SU-DHL-6 (cell line): Measurements from ENCODE around the gene OR52E4.

Experiments
- EZH2phosphoT487 ChIP-seq: fragments of 200-600 bp; sonication (generic), shearing (Covaris generic); conservative IDR thresholded peaks from 2 replicates; pipeline ENCODE4 v1.6.1; 2018; ENCODE audit warnings: mild to moderate bottlenecking, antibody characterized with exemption, low read length, moderate library complexity, mixed read lengths
- TF ChIP-seq, protein P1 (sequence below): fragments of 200-600 bp; sonication (generic); IDR thresholded peaks from one replicate; pipeline ENCODE4 v1.5.1; 2017; ENCODE audit warnings: antibody characterized with exemption, mild to moderate bottlenecking, low read length, moderate library complexity; ENCODE audit not compliant: insufficient read depth, poor library complexity, severe bottlenecking

DNA sequence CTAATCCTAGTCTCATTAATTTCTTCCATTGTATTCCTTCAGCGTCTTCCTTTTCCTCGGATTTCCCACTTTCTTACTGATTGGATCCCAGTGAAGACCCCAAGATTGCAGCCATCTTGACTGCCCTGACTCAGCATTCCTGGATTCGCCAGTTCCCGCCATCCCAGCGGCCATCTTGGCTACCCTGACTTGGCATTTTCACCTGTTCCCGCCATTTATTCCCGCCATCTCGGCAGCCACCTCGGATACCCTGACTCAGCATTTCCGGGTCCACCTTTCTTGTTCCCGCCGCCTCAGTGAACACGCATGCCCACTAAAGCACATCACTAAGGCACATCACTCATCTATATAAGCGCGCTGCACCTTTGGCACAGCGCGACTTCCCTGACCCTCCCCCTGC, 47.8 kb downstream of the OR52E4 start:
- TF ChIP-seq, protein P1, sequence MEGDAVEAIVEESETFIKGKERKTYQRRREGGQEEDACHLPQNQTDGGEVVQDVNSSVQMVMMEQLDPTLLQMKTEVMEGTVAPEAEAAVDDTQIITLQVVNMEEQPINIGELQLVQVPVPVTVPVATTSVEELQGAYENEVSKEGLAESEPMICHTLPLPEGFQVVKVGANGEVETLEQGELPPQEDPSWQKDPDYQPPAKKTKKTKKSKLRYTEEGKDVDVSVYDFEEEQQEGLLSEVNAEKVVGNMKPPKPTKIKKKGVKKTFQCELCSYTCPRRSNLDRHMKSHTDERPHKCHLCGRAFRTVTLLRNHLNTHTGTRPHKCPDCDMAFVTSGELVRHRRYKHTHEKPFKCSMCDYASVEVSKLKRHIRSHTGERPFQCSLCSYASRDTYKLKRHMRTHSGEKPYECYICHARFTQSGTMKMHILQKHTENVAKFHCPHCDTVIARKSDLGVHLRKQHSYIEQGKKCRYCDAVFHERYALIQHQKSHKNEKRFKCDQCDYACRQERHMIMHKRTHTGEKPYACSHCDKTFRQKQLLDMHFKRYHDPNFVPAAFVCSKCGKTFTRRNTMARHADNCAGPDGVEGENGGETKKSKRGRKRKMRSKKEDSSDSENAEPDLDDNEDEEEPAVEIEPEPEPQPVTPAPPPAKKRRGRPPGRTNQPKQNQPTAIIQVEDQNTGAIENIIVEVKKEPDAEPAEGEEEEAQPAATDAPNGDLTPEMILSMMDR = no peak
- TF ChIP-seq EZH2phosphoT487 = no peak
